H1 (cell line): ENCODE data around the gene SYTL1.

Experiments used
- CHD1 ChIP-seq: IDR thresholded peaks from 2 replicates; pipeline ENCODE4 v1.6.1; 2012; ENCODE audit warnings: low read depth, low read length, improper control_type of control experiment
- CTCF ChIP-seq, 3 experiments: IDR thresholded peaks; 1 replicate in 2 of 3; 2 replicates in 1 of 3; pipeline versions ENCODE4 v1.5.1 to v1.6.1; 2011; ENCODE audit warnings: low read length in 3 of 3, mild to moderate bottlenecking in 3 of 3, inconsistent platforms in 2 of 3, low read depth in 1 of 3, moderate library complexity in 1 of 3; ENCODE audit not compliant: insufficient read depth in 1 of 3; ENCODE audit errors: control extremely low read depth in 1 of 3
- EP300 ChIP-seq, 2 experiments: IDR thresholded peaks; 1 replicate in 1 of 2; 2 replicates in 1 of 2; pipeline ENCODE4 v1.6.1; 2011 to 2012; ENCODE audit warnings: low read depth in 2 of 2, low read length in 2 of 2, mild to moderate bottlenecking in 2 of 2, borderline replicate concordance in 1 of 2, inconsistent platforms in 1 of 2, moderate library complexity in 1 of 2
- EZH2 ChIP-seq: fragments of 200-600 bp; sonication (generic); IDR thresholded peaks from 2 replicates; pipeline ENCODE4 v1.7.1; 2012; ENCODE audit warnings: low read depth, mild to moderate bottlenecking, moderate library complexity, low read length, inconsistent platforms; ENCODE audit not compliant: severe bottlenecking
- FOSL1 ChIP-seq: IDR thresholded peaks from 2 replicates; pipeline ENCODE4 v1.6.1; 2011; ENCODE audit warnings: mild to moderate bottlenecking, low read depth, low read length, moderate library complexity; ENCODE audit not compliant: insufficient read depth
- HDAC2 ChIP-seq, 2 experiments: fragments of 300-600 bp in 1 of 2; sonication (generic) in 1 of 2; IDR thresholded peaks; 2 replicates each; pipeline ENCODE4 v1.6.1; 2011 to 2012; ENCODE audit warnings: low read depth in 2 of 2, low read length in 2 of 2, mild to moderate bottlenecking in 2 of 2, moderate library complexity in 2 of 2, borderline replicate concordance in 1 of 2, inconsistent platforms in 1 of 2
- HDAC6 ChIP-seq: IDR thresholded peaks from one replicate; pipeline ENCODE4 v1.7.1; 2012; ENCODE audit warnings: low read depth, mild to moderate bottlenecking, inconsistent platforms, low read length, moderate library complexity
- JUND ChIP-seq: IDR thresholded peaks from 2 replicates; pipeline ENCODE4 v1.6.1; 2011; ENCODE audit warnings: mild to moderate bottlenecking, improper control_type of control experiment, low read length
- POLR2AphosphoS5 ChIP-seq: IDR thresholded peaks from 2 replicates; pipeline ENCODE4 v1.6.1; 2011; ENCODE audit warnings: low read depth, low read length
- SIN3A ChIP-seq, 2 experiments: IDR thresholded peaks in 1 of 2; conservative IDR thresholded peaks in 1 of 2; 2 replicates each; pipeline ENCODE4 v1.6.1; 2011 to 2012; ENCODE audit warnings: low read length in 2 of 2, improper control_type of control experiment in 1 of 2, low read depth in 1 of 2, mild to moderate bottlenecking in 1 of 2
- ZNF274 ChIP-seq: IDR thresholded peaks from 2 replicates; pipeline ENCODE4 v1.7.0; 2012; ENCODE audit warnings: low read length, borderline replicate concordance; ENCODE audit errors: extremely low read depth

- TF ChIP-seq CHD1 (no peak), SIN3A (conservative IDR thresholded peaks at IDR 0.05 in 1 of 2, IDR thresholded peaks at IDR 0.05 in 1 of 2; ENCODE audit: low read depth in 1 of 2, low read length in 2 of 2) (peak in 1 of 2 experiments; percentile 15; a peak in 1 of 4 replicates), FOSL1 (no peak), POLR2AphosphoS5 (no peak), CTCF (IDR thresholded peaks at IDR 0.05; ENCODE audit: control extremely low read depth in 1 of 3, insufficient read depth in 1 of 3, low read depth in 1 of 3, low read length in 3 of 3) (no peak), JUND (no peak), EZH2 (no peak), HDAC6 (no peak), HDAC2 (IDR thresholded peaks at IDR 0.05; ENCODE audit: borderline replicate concordance in 1 of 2, low read depth in 2 of 2, low read length in 2 of 2) (no peak), EP300 (IDR thresholded peaks at IDR 0.05; ENCODE audit: borderline replicate concordance in 1 of 2, low read depth in 2 of 2, low read length in 2 of 2) (no peak), ZNF274 (no peak)
Observed at GRCh38 chr1:27366113-27366410, 24.2 kb downstream of the SYTL1 start.
